SK-N-SH treated with all-trans-retinoic acid at 6 μM for 48 hours (cell line): Measurements from ENCODE around the gene CD8B2.

Source experiments
- ATAC-seq: fragments of 200-7000 bp; cut with Tn5 transposase; 3 replicates; pipeline ENCODE4 v1.9.1; 2020; ENCODE audit warnings: mild to moderate bottlenecking, moderate library complexity
- ARNTL ChIP-seq: fragments of 450-650 bp; formaldehyde crosslinking; IDR thresholded peaks from 2 replicates; pipeline ENCODE4 v1.5.0; 2020; ENCODE audit warnings: low read depth, mild to moderate bottlenecking, moderate library complexity, borderline replicate concordance
- BACH2 ChIP-seq: fragments of 250-450 bp; sonication (Bioruptor Pico); IDR thresholded peaks from 2 replicates; pipeline ENCODE4 v1.9.0; 2021; ENCODE audit warnings: mild to moderate bottlenecking, borderline replicate concordance
- CREB5 ChIP-seq: fragments of 250-450 bp; sonication (Bioruptor Pico); IDR thresholded peaks from 2 replicates; pipeline ENCODE4 v1.5.1; 2020; ENCODE audit warnings: low read depth, mild to moderate bottlenecking, moderate library complexity
- CSDC2 ChIP-seq: fragments of 250-450 bp; sonication (Bioruptor Pico); IDR thresholded peaks from 2 replicates; pipeline ENCODE4 v1.5.0; 2020; ENCODE audit warnings: mild to moderate bottlenecking, moderate library complexity
- CSRNP3 ChIP-seq: fragments of 250-450 bp; sonication (Bioruptor Pico); IDR thresholded peaks from 2 replicates; pipeline ENCODE4 v1.5.1; 2021; ENCODE audit warnings: mild to moderate bottlenecking, moderate library complexity
- ISL1 ChIP-seq: fragments of 250-450 bp; sonication (Bioruptor Pico); IDR thresholded peaks from 2 replicates; pipeline ENCODE4 v2.1.2; 2022; ENCODE audit warnings: mild to moderate bottlenecking, moderate library complexity
- OSR1 ChIP-seq: fragments of 250-450 bp; sonication (Bioruptor Pico); IDR thresholded peaks from 2 replicates; pipeline ENCODE4 v1.8.0; 2022; ENCODE audit warnings: moderate library complexity, mild to moderate bottlenecking, inconsistent platforms
- PATZ1 ChIP-seq: fragments of 250-450 bp; sonication (Bioruptor Pico); IDR thresholded peaks from 2 replicates; pipeline ENCODE4 v1.8.0; 2020; ENCODE audit warnings: mild to moderate bottlenecking, moderate library complexity, borderline replicate concordance
- POU6F1 ChIP-seq: fragments of 250-450 bp; sonication (Bioruptor Pico); IDR thresholded peaks from 2 replicates; pipeline ENCODE4 v1.8.0; 2021; ENCODE audit warnings: low read depth, mild to moderate bottlenecking, moderate library complexity, borderline replicate concordance
- PPARA ChIP-seq: fragments of 250-450 bp; sonication (Bioruptor Pico); IDR thresholded peaks from 2 replicates; pipeline ENCODE4 v1.5.0; 2020; ENCODE audit warnings: mild to moderate bottlenecking, borderline replicate concordance
- SNAI2 ChIP-seq: fragments of 250-450 bp; sonication (Bioruptor Pico); IDR thresholded peaks from 2 replicates; pipeline ENCODE4 v1.5.0; 2020; ENCODE audit warnings: mild to moderate bottlenecking, moderate library complexity
- TCF4 ChIP-seq: fragments of 250-450 bp; sonication (Bioruptor Pico); IDR thresholded peaks from 2 replicates; pipeline ENCODE4 v1.8.0; 2021; ENCODE audit warnings: mild to moderate bottlenecking, moderate library complexity, borderline replicate concordance
- TOX ChIP-seq: fragments of 250-450 bp; sonication (Bioruptor Pico); IDR thresholded peaks from 2 replicates; pipeline ENCODE4 v1.8.0; 2021; ENCODE audit warnings: mild to moderate bottlenecking, moderate library complexity, borderline replicate concordance
- TSHZ2 ChIP-seq: fragments of 250-450 bp; sonication (Bioruptor Pico); IDR thresholded peaks from 2 replicates; pipeline ENCODE4 v1.5.0; 2020; ENCODE audit warnings: mild to moderate bottlenecking, moderate library complexity
- ZC3H10 ChIP-seq: fragments of 250-450 bp; sonication (Bioruptor Pico); IDR thresholded peaks from 2 replicates; pipeline ENCODE4 v1.5.1; 2021; ENCODE audit warnings: mild to moderate bottlenecking, moderate library complexity
- ZFP3 ChIP-seq: fragments of 250-450 bp; sonication (Bioruptor Pico); IDR thresholded peaks from 2 replicates; pipeline ENCODE4 v1.5.0; 2020; ENCODE audit warnings: mild to moderate bottlenecking, moderate library complexity
- ZFP30 ChIP-seq: fragments of 450-650 bp; formaldehyde crosslinking; IDR thresholded peaks from 2 replicates; pipeline ENCODE4 v1.5.0; 2022; ENCODE audit warnings: mild to moderate bottlenecking, moderate library complexity
- ZNF565 ChIP-seq: fragments of 450-650 bp; formaldehyde crosslinking; conservative IDR thresholded peaks from 2 replicates; pipeline ENCODE4 v1.5.0; 2020; ENCODE audit warnings: low read depth, mild to moderate bottlenecking, moderate library complexity
- ZNF70 ChIP-seq: fragments of 450-650 bp; formaldehyde crosslinking; IDR thresholded peaks from 2 replicates; pipeline ENCODE4 v1.5.0; 2020; ENCODE audit warnings: mild to moderate bottlenecking, moderate library complexity
- ZNF8 ChIP-seq: fragments of 450-650 bp; formaldehyde crosslinking; IDR thresholded peaks from 2 replicates; pipeline ENCODE4 v1.5.0; 2020; ENCODE audit warnings: mild to moderate bottlenecking, moderate library complexity

Gene CD8B2

GRCh38 chr2:106537047-106537446, 49.9 kb downstream of the CD8B2 start (continued):
- TF ChIP-seq CSRNP3 (no peak), PPARA (CRISPR knock-in tag) (no peak), CSDC2 (no peak), TSHZ2 (CRISPR knock-in tag) (no peak)

- no peak for TF ChIP-seq CSRNP3
- TF ChIP-seq ZNF565 = no peak
- TF ChIP-seq ZFP3 (CRISPR knock-in tag) = no peak
- no peak for TF ChIP-seq ARNTL
- no peak for TF ChIP-seq TCF4 (CRISPR knock-in tag)
- TF ChIP-seq SNAI2 = no peak
- ATAC-seq = no peak
These were observed 50.6 kb downstream of the CD8B2 start for GRCh38 chr2:106537791-106538191.

- ATAC-seq = no peak
- TF ChIP-seq TCF4 (CRISPR knock-in tag) (no peak), PATZ1 (CRISPR knock-in tag) (no peak), CREB5 (no peak), BACH2 (CRISPR knock-in tag) (no peak), ZFP30 (no peak), POU6F1 (no peak), CSDC2 (no peak), ZNF70 (no peak), OSR1 (CRISPR knock-in tag) (no peak), ZNF565 (no peak), TSHZ2 (CRISPR knock-in tag) (no peak), ZC3H10 (CRISPR knock-in tag) (no peak), CSRNP3 (no peak), SNAI2 (no peak), TOX (CRISPR knock-in tag) (no peak), ISL1 (no peak), ZNF8 (CRISPR knock-in tag) (no peak), PPARA (CRISPR knock-in tag) (no peak)
- TF ChIP-seq, all 23 proteins: peak for 0
These were observed 53.7 kb downstream of the CD8B2 start for GRCh38 chr2:106540886-106541285.
